ENCODE results near the gene MSANTD2. TPM values are rescaled to one million over a fixed set of nuclear protein-coding genes. Genes with fewer than 3 reads are reported as not detected.

Gene MSANTD2
- total RNA-seq, 1 experiment from 2014 or later: 32.6 TPM

DNA sequence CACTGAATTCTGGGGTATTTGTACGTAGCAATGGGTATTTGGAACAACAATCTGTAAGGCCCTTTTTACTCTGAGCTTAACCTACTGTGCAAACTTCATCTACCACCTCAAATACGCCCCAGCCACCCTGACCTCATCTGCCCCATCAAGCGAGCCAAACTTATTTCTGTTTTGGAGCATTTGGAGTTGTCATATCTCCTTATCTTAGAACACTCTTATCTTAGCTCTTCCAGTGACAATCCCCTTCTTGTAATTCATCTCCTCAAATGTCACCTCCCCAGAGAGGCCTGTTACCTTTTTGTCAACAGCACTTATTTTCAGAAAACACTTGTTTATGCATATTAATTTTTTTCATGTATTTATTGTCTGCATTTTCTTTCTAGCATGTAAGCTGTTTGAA is 4.7 kb upstream of the MSANTD2 start:
- POLR2A ChIA-PET (ENCODE audit: unreplicated experiment): no interaction called here
- TF ChIP-seq EZH2phosphoT487 (IDR thresholded peaks at IDR 0.05; ENCODE audit: borderline replicate concordance, low read length) (no peak), EZH2 (IDR thresholded peaks at IDR 0.05; ENCODE audit: low read length, unreplicated experiment) (no peak)
- TF ChIP-seq, protein P1, sequence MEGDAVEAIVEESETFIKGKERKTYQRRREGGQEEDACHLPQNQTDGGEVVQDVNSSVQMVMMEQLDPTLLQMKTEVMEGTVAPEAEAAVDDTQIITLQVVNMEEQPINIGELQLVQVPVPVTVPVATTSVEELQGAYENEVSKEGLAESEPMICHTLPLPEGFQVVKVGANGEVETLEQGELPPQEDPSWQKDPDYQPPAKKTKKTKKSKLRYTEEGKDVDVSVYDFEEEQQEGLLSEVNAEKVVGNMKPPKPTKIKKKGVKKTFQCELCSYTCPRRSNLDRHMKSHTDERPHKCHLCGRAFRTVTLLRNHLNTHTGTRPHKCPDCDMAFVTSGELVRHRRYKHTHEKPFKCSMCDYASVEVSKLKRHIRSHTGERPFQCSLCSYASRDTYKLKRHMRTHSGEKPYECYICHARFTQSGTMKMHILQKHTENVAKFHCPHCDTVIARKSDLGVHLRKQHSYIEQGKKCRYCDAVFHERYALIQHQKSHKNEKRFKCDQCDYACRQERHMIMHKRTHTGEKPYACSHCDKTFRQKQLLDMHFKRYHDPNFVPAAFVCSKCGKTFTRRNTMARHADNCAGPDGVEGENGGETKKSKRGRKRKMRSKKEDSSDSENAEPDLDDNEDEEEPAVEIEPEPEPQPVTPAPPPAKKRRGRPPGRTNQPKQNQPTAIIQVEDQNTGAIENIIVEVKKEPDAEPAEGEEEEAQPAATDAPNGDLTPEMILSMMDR (conservative IDR thresholded peaks at IDR 0.05; ENCODE audit: low read depth, low read length): no peak
- no peak overlapping the region for H3K4me2 ChIP-seq (ENCODE audit: low read length)
- DNase-seq: no peak
- H3K36me3 ChIP-seq (ENCODE audit: low read depth, low read length): no peaks in the 10 kb centered on the region
- H3K9me2 ChIP-seq (replicated peaks; ENCODE audit: low read length): no peaks in the 10 kb centered on the region
- peaks cover 9% of the 10 kb centered on the region for H3K79me2 ChIP-seq (ENCODE audit: low read length)
- no peaks in the 10 kb centered on the region for H3F3A ChIP-seq (ENCODE audit: low read length, unreplicated experiment)
- H3K9ac ChIP-seq (ENCODE audit: low read length): no peak overlapping the region
- ATAC-seq: no peak
- H3K27ac ChIP-seq (ENCODE audit: low read length): no peak overlapping the region
- H3K9me3 ChIP-seq (ENCODE audit: low read length): no peaks in the 10 kb centered on the region
- H2AFZ ChIP-seq (ENCODE audit: low read length): no peak overlapping the region
- CTCF ChIA-PET: no interaction called here
- no TSS peak for BruUV-seq (replicated peaks)
- H3K4me3 ChIP-seq (ENCODE audit: low read length): no peak overlapping the region
- H3K4me1 ChIP-seq (ENCODE audit: insufficient read depth, low read length): peaks cover 15% of the 10 kb centered on the region
- intact Hi-C loops (cut with micrococcal nuclease): no loop called here
- no peaks in the 10 kb centered on the region for H3K27me3 ChIP-seq (ENCODE audit: low read length)
- H4K20me1 ChIP-seq (ENCODE audit: low read length): no peaks in the 10 kb centered on the region

DNA sequence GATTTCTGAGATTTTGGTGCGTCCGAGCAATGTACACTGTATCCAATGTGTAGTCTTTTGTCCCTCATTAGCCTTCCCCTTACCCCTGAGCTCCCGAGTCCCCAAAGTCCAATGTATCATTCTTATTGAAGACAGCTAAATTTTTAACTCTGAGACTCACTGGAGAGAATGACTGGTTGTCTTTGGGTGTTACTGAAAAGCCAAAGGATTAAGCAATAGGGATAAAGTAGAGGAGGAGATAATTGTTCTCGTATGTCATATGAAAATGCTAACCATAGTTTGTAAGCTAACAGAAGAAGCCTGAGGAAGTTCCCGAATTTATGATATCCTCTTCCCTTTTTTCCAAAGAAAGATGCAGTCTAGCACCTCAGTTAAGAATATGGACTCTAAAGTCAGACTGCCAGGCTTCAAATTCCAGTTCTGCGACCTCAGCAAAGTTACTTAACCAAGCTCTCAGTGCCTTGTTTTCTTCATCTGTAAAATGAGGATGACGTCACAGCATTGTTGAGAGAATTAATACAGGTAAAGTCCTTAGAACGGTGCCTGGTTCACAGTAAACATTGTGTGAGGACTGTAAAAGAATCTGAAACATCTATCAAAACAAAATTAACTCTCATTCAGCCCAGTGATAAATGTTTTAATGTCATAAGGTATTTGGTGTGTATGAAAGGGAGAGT is 1.6 kb upstream of the MSANTD2 start:
- DNase-seq: no peak
- H3K4me2 ChIP-seq (ENCODE audit: low read length): peak overlapping the region; percentile 80
- no peaks in the 10 kb centered on the region for H3K27me3 ChIP-seq (ENCODE audit: low read length)
- H3K9ac ChIP-seq (ENCODE audit: low read length): no peak overlapping the region
- H2AFZ ChIP-seq (ENCODE audit: low read length): no peak overlapping the region
- H3F3A ChIP-seq (ENCODE audit: low read length, unreplicated experiment): no peaks in the 10 kb centered on the region
- TF ChIP-seq, protein P1 (conservative IDR thresholded peaks at IDR 0.05; ENCODE audit: low read depth, low read length): no peak
- no peak for TF ChIP-seq EZH2 (IDR thresholded peaks at IDR 0.05; ENCODE audit: low read length, unreplicated experiment)
- no peak for TF ChIP-seq EZH2phosphoT487 (IDR thresholded peaks at IDR 0.05; ENCODE audit: borderline replicate concordance, low read length)
- H3K9me2 ChIP-seq (replicated peaks; ENCODE audit: low read length): no peaks in the 10 kb centered on the region
- H3K9me3 ChIP-seq (ENCODE audit: low read length): no peaks in the 10 kb centered on the region
- no peak for ATAC-seq
- ChIA-PET CTCF (interaction anchor here (0.6 to 4.5 kb wide), 3 partner anchors 35 to 133 kb away, joined by 4 to 48 read pairs (median 5); no protein-coding TSS in a partner anchor), POLR2A (ENCODE audit: unreplicated experiment) (interaction anchor here (1.0 kb wide), 1 partner anchor 35 kb away, joined by 5 read pairs; no protein-coding TSS in a partner anchor)
- H3K27ac ChIP-seq (ENCODE audit: low read length): no peak overlapping the region
- H3K79me2 ChIP-seq (ENCODE audit: low read length): peaks cover 40% of the 10 kb centered on the region
- H3K4me3 ChIP-seq (ENCODE audit: low read length): peak overlapping the region; percentile 70; the same call in 1 of the 2 replicates
- BruUV-seq (replicated peaks): no TSS peak
- H4K20me1 ChIP-seq (ENCODE audit: low read length): peaks cover 15% of the 10 kb centered on the region; the same call in 1 of the 2 replicates
- no peaks in the 10 kb centered on the region for H3K36me3 ChIP-seq (ENCODE audit: low read depth, low read length)
- intact Hi-C loops (cut with micrococcal nuclease): loop anchor here (2.0 kb wide), 2 partner anchors 13 to 65 kb away; no protein-coding TSS in a partner anchor
- H3K4me1 ChIP-seq (ENCODE audit: insufficient read depth, low read length): peaks cover 33% of the 10 kb centered on the region

DNA sequence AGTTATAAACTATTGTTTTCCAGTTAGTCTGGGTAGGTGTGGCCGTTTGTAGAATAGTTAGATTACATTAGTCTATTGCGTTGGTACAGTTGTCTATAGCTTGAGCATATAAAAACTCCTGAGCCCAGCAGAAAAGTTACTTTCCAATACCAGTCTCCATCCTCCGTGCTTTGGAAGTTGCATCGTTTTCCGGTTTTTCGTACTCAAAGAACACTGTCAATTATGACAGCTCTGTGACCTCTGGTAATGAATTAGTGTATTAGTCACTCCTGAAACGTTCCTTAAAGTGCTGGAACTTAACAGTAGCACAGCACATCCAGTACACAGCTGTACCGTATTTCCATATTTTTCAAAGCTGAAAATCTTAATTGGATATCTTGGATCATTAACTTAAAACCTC is 808 bp upstream of the MSANTD2 start:
- H2AFZ ChIP-seq (ENCODE audit: low read length): peak overlapping the region; percentile 92
- intact Hi-C loops (cut with micrococcal nuclease): loop anchor here (2.0 kb wide), 2 partner anchors 14 to 66 kb away; no protein-coding TSS in a partner anchor
- DNase-seq (peak; percentile 67), ATAC-seq (peak; percentile 39)
- POLR2A ChIA-PET (ENCODE audit: unreplicated experiment): interaction anchor here (0.5 to 1.3 kb wide), 3 partner anchors 12 to 36 kb away, joined by 3 to 6 read pairs (median 5); no protein-coding TSS in a partner anchor
- peak overlapping the region; percentile 90 for H3K9ac ChIP-seq (ENCODE audit: low read length)
- H4K20me1 ChIP-seq (ENCODE audit: low read length): peaks cover 20% of the 10 kb centered on the region; the same call in 1 of the 2 replicates
- peaks cover 39% of the 10 kb centered on the region for H3K4me1 ChIP-seq (ENCODE audit: insufficient read depth, low read length)
- H3K9me2 ChIP-seq (replicated peaks; ENCODE audit: low read length): no peaks in the 10 kb centered on the region
- H3K36me3 ChIP-seq (ENCODE audit: low read depth, low read length): no peaks in the 10 kb centered on the region
- TSS peak; percentile 62 for BruUV-seq (replicated peaks)
- peak overlapping the region; percentile 83 for H3K27ac ChIP-seq (ENCODE audit: low read length)
- CTCF ChIA-PET: interaction anchor here (0.6 to 4.5 kb wide), 3 partner anchors 35 to 132 kb away, joined by 4 to 48 read pairs (median 5); no protein-coding TSS in a partner anchor
- peaks cover 48% of the 10 kb centered on the region for H3K79me2 ChIP-seq (ENCODE audit: low read length)
- peak overlapping the region; percentile 70 for H3K4me3 ChIP-seq (ENCODE audit: low read length)
- H3F3A ChIP-seq (ENCODE audit: low read length, unreplicated experiment): no peaks in the 10 kb centered on the region
- no peaks in the 10 kb centered on the region for H3K9me3 ChIP-seq (ENCODE audit: low read length)
- peak overlapping the region; percentile 80 for H3K4me2 ChIP-seq (ENCODE audit: low read length)
- TF ChIP-seq, protein P1 (conservative IDR thresholded peaks at IDR 0.05; ENCODE audit: low read depth, low read length): no peak
- no peak for TF ChIP-seq EZH2 (IDR thresholded peaks at IDR 0.05; ENCODE audit: low read length, unreplicated experiment)
- no peak for TF ChIP-seq EZH2phosphoT487 (IDR thresholded peaks at IDR 0.05; ENCODE audit: borderline replicate concordance, low read length)
- no peaks in the 10 kb centered on the region for H3K27me3 ChIP-seq (ENCODE audit: low read length)

All from PC-3 (cell line).